H9 (cell line): ENCODE results near the gene NDUFB2. TPM values are rescaled to one million over a fixed set of nuclear protein-coding genes. Genes with fewer than 3 reads are reported as not detected.

Source experiments
- DNase-seq: peaks from one replicate; pipeline ENCODE4 v3.0.0-alpha.2; 2017
- H2AFZ ChIP-seq: one replicate; pipeline ENCODE4 v1.6.1; 2013; ENCODE audit warnings: mild to moderate bottlenecking, low read length, control low read depth, moderate library complexity
- H2AK5ac ChIP-seq: 2 replicates; pipeline ENCODE4 v1.6.1; 2013; ENCODE audit warnings: low read length, control low read depth, mixed read lengths; ENCODE audit not compliant: insufficient read length
- H2BK120ac ChIP-seq: one replicate; pipeline ENCODE4 v1.6.1; 2013; ENCODE audit warnings: low read depth, mild to moderate bottlenecking, low read length, control low read depth, inconsistent platforms; ENCODE audit not compliant: poor library complexity, severe bottlenecking
- H2BK12ac ChIP-seq: 2 replicates; pipeline ENCODE4 v1.6.1; 2013; ENCODE audit warnings: low read length, control low read depth, mixed read lengths, low read depth; ENCODE audit not compliant: insufficient read length
- H2BK15ac ChIP-seq: 2 replicates; pipeline ENCODE4 v1.6.1; 2013; ENCODE audit warnings: low read depth, low read length, control low read depth
- H2BK20ac ChIP-seq: one replicate; pipeline ENCODE4 v1.6.1; 2013; ENCODE audit warnings: low read depth, mild to moderate bottlenecking, low read length, control low read depth, inconsistent platforms; ENCODE audit not compliant: poor library complexity, severe bottlenecking
- H2BK5ac ChIP-seq: 2 replicates; pipeline ENCODE4 v1.6.1; 2013; ENCODE audit warnings: low read length, control low read depth, mixed read lengths; ENCODE audit not compliant: insufficient read length
- H3K14ac ChIP-seq: 2 replicates; pipeline ENCODE4 v1.6.1; 2013; ENCODE audit warnings: low read length, control low read depth; ENCODE audit not compliant: insufficient read depth
- H3K18ac ChIP-seq: 2 replicates; pipeline ENCODE4 v1.6.1; 2013; ENCODE audit warnings: low read depth, mild to moderate bottlenecking, mixed read lengths, low read length, control low read depth; ENCODE audit not compliant: insufficient read length
- H3K23ac ChIP-seq: 2 replicates; pipeline ENCODE4 v1.6.1; 2013; ENCODE audit warnings: low read length, control low read depth, mixed read lengths, low read depth; ENCODE audit not compliant: insufficient read length
- H3K23me2 ChIP-seq: 2 replicates; pipeline ENCODE4 v1.6.1; 2013; ENCODE audit warnings: low read depth, mild to moderate bottlenecking, mixed read lengths, low read length, control low read depth; ENCODE audit not compliant: insufficient read length, poor library complexity, severe bottlenecking
- H3K27ac ChIP-seq: 2 replicates; pipeline ENCODE4 v1.5.1; 2013; ENCODE audit warnings: low read length, control low read depth, mixed read lengths, low read depth; ENCODE audit not compliant: insufficient read length
- H3K27me3 ChIP-seq: 2 replicates; pipeline ENCODE4 v1.6.1; 2013; ENCODE audit warnings: low read length, control low read depth, inconsistent platforms; ENCODE audit not compliant: insufficient read depth
- H3K4ac ChIP-seq: 2 replicates; pipeline ENCODE4 v1.6.1; 2013; ENCODE audit warnings: low read depth, mild to moderate bottlenecking, control low read depth, inconsistent platforms, low read length, moderate library complexity
- H3K4me1 ChIP-seq: 2 replicates; pipeline ENCODE4 v1.6.1; 2013; ENCODE audit warnings: low read length, control low read depth, inconsistent platforms; ENCODE audit not compliant: insufficient read depth
- H3K4me2 ChIP-seq: 2 replicates; pipeline ENCODE4 v1.6.1; 2013; ENCODE audit warnings: low read length, control low read depth, mixed read lengths; ENCODE audit not compliant: insufficient read length, insufficient read depth
- H3K56ac ChIP-seq: 2 replicates; pipeline ENCODE4 v1.6.1; 2013; ENCODE audit warnings: low read depth, mild to moderate bottlenecking, mixed read lengths, low read length, control low read depth; ENCODE audit not compliant: insufficient read length
- H3K79me1 ChIP-seq: 2 replicates; pipeline ENCODE4 v1.6.1; 2013; ENCODE audit warnings: low read depth, mild to moderate bottlenecking, moderate library complexity, low read length, control low read depth, inconsistent platforms; ENCODE audit not compliant: insufficient read depth, poor library complexity, severe bottlenecking
- H3K79me2 ChIP-seq: 2 replicates; pipeline ENCODE4 v1.6.1; 2013; ENCODE audit warnings: low read length, control low read depth, inconsistent platforms; ENCODE audit not compliant: insufficient read depth
- H3K9ac ChIP-seq: 2 replicates; pipeline ENCODE4 v1.6.1; 2013; ENCODE audit warnings: low read length, control low read depth, mixed read lengths; ENCODE audit not compliant: insufficient read length; ENCODE audit errors: extremely low read depth
- H3K9me3 ChIP-seq: one replicate; pipeline ENCODE4 v1.6.1; 2013; ENCODE audit warnings: low read depth, low read length, inconsistent platforms; ENCODE audit not compliant: control insufficient read depth
- H3T11ph ChIP-seq: one replicate; pipeline ENCODE4 v1.6.1; 2013; ENCODE audit warnings: mild to moderate bottlenecking, low read length, control low read depth, inconsistent platforms
- H4K20me1 ChIP-seq: one replicate; pipeline ENCODE4 v1.6.1; 2013; ENCODE audit not compliant: control insufficient read depth, insufficient read length, insufficient read depth
- H4K5ac ChIP-seq: 2 replicates; pipeline ENCODE4 v1.6.1; 2013; ENCODE audit warnings: low read depth, mild to moderate bottlenecking, mixed read lengths, low read length, control low read depth; ENCODE audit not compliant: insufficient read length
- H4K8ac ChIP-seq: replicated peaks from 2 replicates; pipeline ENCODE4 v1.6.1; 2013; ENCODE audit warnings: low read length, control low read depth, mixed read lengths, low read depth; ENCODE audit not compliant: insufficient read length
- H4K91ac ChIP-seq: 2 replicates; pipeline ENCODE4 v1.6.1; 2013; ENCODE audit warnings: low read depth, mild to moderate bottlenecking, moderate library complexity, mixed read lengths, low read length, control low read depth; ENCODE audit not compliant: insufficient read length
- H3K27ac Mint-ChIP-seq, 3 experiments: 2 replicates in 2 of 3; 3 replicates in 1 of 3; pipeline ENCODE4 v1.8.0; 2020 to 2021; ENCODE audit warnings: mixed read lengths in 3 of 3, mild to moderate bottlenecking in 1 of 3, moderate library complexity in 1 of 3
- H3K27me3 Mint-ChIP-seq: 2 replicates; pipeline ENCODE4 v1.8.0; 2021; ENCODE audit warnings: low read depth, mild to moderate bottlenecking, moderate library complexity, mixed read lengths
- H3K36me3 Mint-ChIP-seq, 3 experiments: 2 replicates in 2 of 3; 3 replicates in 1 of 3; pipeline ENCODE4 v1.8.0; 2020 to 2021; ENCODE audit warnings: low read depth in 3 of 3, mixed read lengths in 3 of 3; ENCODE audit not compliant: insufficient read depth in 1 of 3
- H3K4me1 Mint-ChIP-seq, 2 experiments: 2 replicates each; pipeline ENCODE4 v1.8.0; 2020; ENCODE audit warnings: mixed read lengths in 2 of 2
- H3K4me3 Mint-ChIP-seq, 2 experiments: 2 replicates in 1 of 2; 3 replicates in 1 of 2; pipeline ENCODE4 v1.8.0; 2020 to 2021; ENCODE audit warnings: mild to moderate bottlenecking in 2 of 2, mixed read lengths in 2 of 2, moderate library complexity in 1 of 2
- H3K9me3 Mint-ChIP-seq, 2 experiments: 2 replicates in 1 of 2; 3 replicates in 1 of 2; pipeline ENCODE4 v1.8.0; 2020; ENCODE audit warnings: mild to moderate bottlenecking in 2 of 2, mixed read lengths in 2 of 2, moderate library complexity in 1 of 2
- CTCF ChIP-seq: fragments of 200-600 bp; sonication (generic); conservative IDR thresholded peaks from 3 replicates; pipeline ENCODE4 v1.8.0; 2021; ENCODE audit warnings: antibody characterized with exemption, mild to moderate bottlenecking
- WGBS: extraction: QIAGEN DNeasy Blood & Tissue Kit; methylation state at CpG from one replicate; pipeline ENCODE4 v1.1.7; 2013; ENCODE audit warnings: missing lambda C conversion rate, low lambda C conversion rate, mixed read lengths; ENCODE audit not compliant: insufficient read length; ENCODE audit errors: extremely low coverage; 5-methylcytosine and 5-hydroxymethylcytosine counted together
- total RNA-seq: library from RNA; stranded (reverse); gene quantifications from 2 replicates; pipeline ENCODE4 v1.2.1, GENCODE V29; 2021

Gene NDUFB2
- total RNA-seq, 1 experiment from 2014 or later = 177 TPM

- TF ChIP-seq CTCF = no peak
- Histone ChIP-seq H3K4me1 (no peaks in the 10 kb centered on the region), H2BK120ac (no peak overlapping the region), H3K27ac (no peak overlapping the region), H2AK5ac (no peak overlapping the region), H4K5ac (no peak overlapping the region), H3T11ph (no peak overlapping the region), H3K9ac (no peak overlapping the region), H3K14ac (no peak overlapping the region), H3K79me1 (no peaks in the 10 kb centered on the region), H3K23ac (no peak overlapping the region), H2BK5ac (no peak overlapping the region), H3K4me2 (no peak overlapping the region), H3K56ac (no peak overlapping the region), H4K91ac (no peak overlapping the region), H2AFZ (no peak overlapping the region), H2BK12ac (no peak overlapping the region), H3K9me3 (no peaks in the 10 kb centered on the region), H4K8ac (no peak overlapping the region), H4K20me1 (no peaks in the 10 kb centered on the region), H3K18ac (no peak overlapping the region), H2BK15ac (no peak overlapping the region), H3K4ac (no peak overlapping the region), H3K23me2 (no peaks in the 10 kb centered on the region), H2BK20ac (no peak overlapping the region), H3K79me2 (no peaks in the 10 kb centered on the region), H3K27me3 (no peaks in the 10 kb centered on the region; the same call in 1 of the 2 replicates)
- no CpG with 5 or more reads among the region's 7 CpGs for WGBS
- Mint-ChIP-seq H3K9me3 (no peaks in the 10 kb centered on the region), H3K27ac (peak overlapping the region in 1 of 3 experiments; percentile 87; a peak in 2 of 7 replicates), H3K27me3 (no peaks in the 10 kb centered on the region; the same call in 1 of the 2 replicates), H3K4me1 (peaks cover 0 to 7% of the 10 kb centered on the region in 2 experiments; a peak in 2 of 4 replicates), H3K4me3 (no peak overlapping the region), H3K36me3 (peaks cover 1 to 33% (median 10%) of the 10 kb centered on the region in 3 experiments; a peak in 5 of 7 replicates)
- DNase-seq = no peak
These were observed 15.6 kb upstream of the NDUFB2 start for GRCh38 chr7:140680886-140681285.
